ENCODE measurements around the gene APOC3. TPM values are rescaled to one million over a fixed set of nuclear protein-coding genes. Genes with fewer than 3 reads are reported as not detected.
"Not testable (repeated sequence)": the region's sequence is repeated elsewhere in the genome, so short reads cannot be mapped to it uniquely, and the experiment has no call there.

Gene APOC3
- total and polyA plus RNA-seq, 2 experiments from 2014 or later: 2.3 to 2.6 TPM

- no peaks in the 10 kb centered on the region for H3K36me3 ChIP-seq
- H3K4me1 ChIP-seq (ENCODE audit: low read depth): no peaks in the 10 kb centered on the region
- DNase-seq (ENCODE audit: low read depth in 1 of 2, low spot score in 1 of 2): no peak
- no peaks in the 10 kb centered on the region for H3K27me3 ChIP-seq
- no peak overlapping the region for H3K4me3 ChIP-seq
- TF ChIP-seq CTCF (IDR thresholded peaks at IDR 0.05; ENCODE audit: low read depth, low read length): no peak
- H3K9me3 ChIP-seq (ENCODE audit: low read depth): no peaks in the 10 kb centered on the region
- H3K27ac ChIP-seq: no peak overlapping the region
These were observed 33.2 kb upstream of the APOC3 start for GRCh38 chr11:116796548-116796947.

- H3K4me3 ChIP-seq: no peak overlapping the region
- H3K36me3 ChIP-seq: no peaks in the 10 kb centered on the region
- H3K4me1 ChIP-seq (ENCODE audit: low read depth): no peaks in the 10 kb centered on the region
- DNase-seq (ENCODE audit: low read depth in 1 of 2, low spot score in 1 of 2): no peak
- no peak for TF ChIP-seq CTCF (IDR thresholded peaks at IDR 0.05; ENCODE audit: low read depth, low read length)
- H3K9me3 ChIP-seq (ENCODE audit: low read depth): no peaks in the 10 kb centered on the region
- no peak overlapping the region for H3K27ac ChIP-seq
- H3K27me3 ChIP-seq: no peaks in the 10 kb centered on the region
These were observed 31.9 kb upstream of the APOC3 start for GRCh38 chr11:116797816-116798215.

GRCh38 chr11:116798368-116798767 lies 31.3 kb upstream of the APOC3 start:
- Histone ChIP-seq H3K27me3 (no peaks in the 10 kb centered on the region), H3K4me3 (no peak overlapping the region), H3K9me3 (ENCODE audit: low read depth) (no peaks in the 10 kb centered on the region), H3K4me1 (ENCODE audit: low read depth) (no peaks in the 10 kb centered on the region), H3K27ac (no peak overlapping the region), H3K36me3 (no peaks in the 10 kb centered on the region)
- DNase-seq (ENCODE audit: low read depth in 1 of 2, low spot score in 1 of 2): no peak
- no peak for TF ChIP-seq CTCF (IDR thresholded peaks at IDR 0.05; ENCODE audit: low read depth, low read length)

GRCh38 chr11:116800610-116801009 lies 29.1 kb upstream of the APOC3 start:
- Histone ChIP-seq H3K27me3 (no peaks in the 10 kb centered on the region), H3K36me3 (no peaks in the 10 kb centered on the region), H3K9me3 (ENCODE audit: low read depth) (no peaks in the 10 kb centered on the region), H3K4me3 (no peak overlapping the region), H3K4me1 (ENCODE audit: low read depth) (no peaks in the 10 kb centered on the region), H3K27ac (no peak overlapping the region)
- TF ChIP-seq CTCF (IDR thresholded peaks at IDR 0.05; ENCODE audit: low read depth, low read length): no peak
- DNase-seq (ENCODE audit: low read depth in 1 of 2, low spot score in 1 of 2): no peak

GRCh38 chr11:116801662-116802061 lies 28.0 kb upstream of the APOC3 start:
- H3K27me3 ChIP-seq: not testable (repeated sequence)

GRCh38 chr11:116804001-116804400 lies 25.7 kb upstream of the APOC3 start:
- H3K4me1 ChIP-seq (ENCODE audit: low read depth): no peaks in the 10 kb centered on the region
- no peak overlapping the region for H3K27ac ChIP-seq
- no peaks in the 10 kb centered on the region for H3K27me3 ChIP-seq
- DNase-seq (ENCODE audit: low read depth in 1 of 2, low spot score in 1 of 2): no peak
- TF ChIP-seq CTCF (IDR thresholded peaks at IDR 0.05; ENCODE audit: low read depth, low read length): no peak
- H3K36me3 ChIP-seq: no peaks in the 10 kb centered on the region
- no peak overlapping the region for H3K4me3 ChIP-seq
- no peaks in the 10 kb centered on the region for H3K9me3 ChIP-seq (ENCODE audit: low read depth)

More at GRCh38 chr11:116801662-116802061, 28.0 kb upstream of the APOC3 start:
- H3K9me3 ChIP-seq (ENCODE audit: low read depth); DNase-seq (ENCODE audit: low read depth in 1 of 2, low spot score in 1 of 2); H3K4me1 ChIP-seq (ENCODE audit: low read depth); H3K4me3 ChIP-seq; H3K36me3 ChIP-seq; H3K27ac ChIP-seq: not testable (repeated sequence)
